ENCODE measurements around the gene AP2A1.

The AP2A1 gene

DNA sequence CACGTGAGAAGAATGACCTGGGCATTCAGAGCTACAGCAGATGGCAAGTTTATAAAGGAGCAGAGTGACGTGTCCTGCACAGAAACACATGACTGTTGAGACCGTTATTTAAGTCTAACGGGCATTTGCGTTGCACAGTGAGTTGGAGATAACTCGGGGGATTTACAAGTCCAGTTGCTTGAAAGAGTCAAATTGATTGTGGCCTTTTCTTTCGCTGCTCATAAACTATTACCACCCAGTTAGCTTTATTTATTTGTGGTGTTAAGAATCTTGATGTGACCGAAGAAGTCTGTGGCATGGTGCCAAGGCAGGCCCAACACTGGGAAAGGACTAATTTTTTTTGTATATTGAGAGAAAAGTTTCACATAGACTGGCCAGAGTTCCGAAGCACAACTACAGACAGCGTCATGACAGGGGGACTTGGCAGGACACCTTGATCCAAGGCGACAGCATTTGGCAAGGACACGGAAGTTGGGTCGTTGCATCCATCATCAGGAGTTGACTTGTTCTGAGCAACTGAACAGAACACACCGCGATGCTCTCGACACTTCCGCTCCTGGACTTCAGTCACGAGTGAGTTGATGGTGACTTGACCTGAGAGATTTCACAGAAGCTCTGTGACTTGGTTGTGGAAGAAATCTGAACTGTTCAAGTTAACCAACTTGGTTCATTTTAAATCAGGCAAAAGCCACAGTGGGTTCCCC, 72.2 kb downstream of the AP2A1 start:
- no peak for DNase-seq (ENCODE audit: low read depth in 2 of 2)

- no peak for DNase-seq (ENCODE audit: low read depth in 2 of 2)
Observed at GRCh38 chr19:49839713-49840112, 72.9 kb downstream of the AP2A1 start.

DNA sequence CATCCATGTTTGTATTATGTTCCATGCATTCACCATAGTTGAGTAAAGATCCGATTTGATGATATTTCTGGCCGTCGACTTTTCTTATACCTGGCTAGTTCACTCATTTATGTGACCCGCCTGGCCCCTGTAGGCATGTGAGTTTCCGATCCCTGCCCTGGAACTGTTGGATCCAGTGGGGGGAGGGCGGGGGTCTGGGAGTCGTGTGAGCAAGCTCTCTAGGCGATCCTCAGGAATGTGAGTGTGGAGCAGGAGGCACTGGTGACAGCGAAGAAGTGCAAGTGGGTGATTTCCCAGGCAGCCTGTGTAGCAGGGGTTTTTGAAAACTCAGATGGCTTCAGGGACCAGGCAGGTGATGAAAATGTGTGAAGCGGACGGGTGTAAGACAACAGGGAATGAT, 73.5 kb downstream of the AP2A1 start:
- no peak for DNase-seq (ENCODE audit: low read depth in 2 of 2)

DNA sequence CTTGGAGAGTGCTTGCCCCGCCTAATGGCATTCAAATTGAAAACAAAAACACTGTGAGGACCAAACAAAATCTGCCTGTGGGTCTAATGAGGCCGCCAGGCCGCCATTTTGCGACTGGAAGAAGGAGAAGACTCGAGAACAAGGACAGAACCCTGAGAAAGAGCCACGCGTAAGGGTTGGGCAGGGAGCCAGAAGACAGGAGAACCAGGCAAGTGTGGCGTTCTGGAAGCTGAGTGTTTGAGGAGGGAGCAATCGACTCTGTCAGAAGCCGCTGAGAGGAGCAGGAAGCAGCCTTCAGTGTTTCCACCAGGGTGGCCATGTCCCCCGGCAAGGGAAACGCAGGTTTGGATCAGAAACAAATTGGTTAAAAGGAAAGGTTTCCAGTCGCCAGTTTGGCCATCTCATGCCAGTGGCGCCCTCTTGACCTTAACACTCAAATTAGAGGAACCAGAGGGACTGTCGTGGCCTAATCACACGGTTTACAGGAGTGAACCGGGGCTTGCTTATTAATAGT, 74.0 kb downstream of the AP2A1 start:
- DNase-seq (ENCODE audit: low read depth in 2 of 2): no peak

- no peak for DNase-seq (ENCODE audit: low read depth in 2 of 2)
Observed at GRCh38 chr19:49843265-49843664, 76.5 kb downstream of the AP2A1 start.

DNA sequence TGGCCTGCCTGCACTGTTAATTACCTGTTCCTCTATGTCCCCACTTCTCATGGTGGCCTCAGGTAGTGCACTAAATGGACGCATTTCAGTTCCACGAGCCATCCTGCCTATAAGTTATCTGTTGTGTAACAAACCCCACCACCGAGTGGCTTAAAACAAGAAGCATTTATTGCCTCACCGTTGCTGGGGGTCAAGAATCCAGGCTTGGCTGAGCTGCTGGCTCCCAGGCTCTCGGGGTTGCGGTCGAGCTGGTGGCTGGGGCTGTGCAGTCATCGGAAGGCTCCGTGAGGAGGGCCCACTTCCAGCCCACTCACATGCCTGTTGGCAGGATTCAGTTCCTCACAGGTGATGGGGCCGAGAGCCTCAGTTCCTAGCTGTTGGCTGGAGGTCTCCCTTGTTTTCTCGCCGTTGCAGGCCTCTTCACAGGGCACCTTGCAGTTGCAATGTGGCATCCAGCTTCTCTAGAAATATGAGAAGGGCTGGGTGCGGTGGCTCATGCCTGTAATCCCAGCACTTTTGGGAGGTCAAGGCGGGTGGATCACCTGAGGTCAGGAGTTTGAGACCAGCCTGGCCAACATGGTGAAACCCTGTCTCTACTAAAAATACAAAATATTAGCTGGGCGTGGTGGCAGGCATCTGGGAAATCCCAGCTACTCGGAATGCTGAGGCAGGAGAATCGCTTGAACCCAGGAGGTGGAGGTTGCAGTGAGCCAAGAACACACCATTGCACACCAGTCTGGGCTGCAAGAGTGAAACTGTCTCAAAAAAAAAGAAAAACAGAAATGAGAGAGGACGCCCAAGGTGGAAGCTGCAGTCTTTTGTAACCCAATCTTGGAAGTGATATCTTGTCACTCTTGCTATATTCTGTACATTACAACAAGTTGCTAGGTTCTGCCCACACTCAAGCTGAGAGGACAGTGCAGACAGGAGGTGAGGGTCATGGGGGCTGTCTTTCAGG, 77.6 kb downstream of the AP2A1 start:
- DNase-seq (ENCODE audit: low read depth in 2 of 2): no peak

DNA sequence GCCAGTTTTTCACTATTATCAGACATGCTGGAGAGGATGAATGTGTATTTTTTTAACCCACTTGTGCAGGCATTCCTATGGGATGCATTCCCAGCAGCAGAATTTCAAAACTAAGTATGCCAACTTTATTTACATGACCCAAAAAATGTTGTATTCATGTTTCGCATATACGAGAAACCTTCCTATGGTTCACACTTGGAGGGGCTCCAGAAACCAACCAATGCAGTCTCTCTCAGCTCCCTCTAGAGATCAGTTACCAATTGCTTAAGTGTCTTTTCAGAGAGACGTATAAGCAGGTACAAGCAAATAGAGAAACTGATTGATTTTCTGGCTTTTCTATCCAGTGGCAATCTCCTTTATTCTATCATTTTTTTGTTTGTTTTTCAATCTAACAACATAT, 78.6 kb downstream of the AP2A1 start:
- DNase-seq (ENCODE audit: low read depth in 2 of 2): no peak

DNA sequence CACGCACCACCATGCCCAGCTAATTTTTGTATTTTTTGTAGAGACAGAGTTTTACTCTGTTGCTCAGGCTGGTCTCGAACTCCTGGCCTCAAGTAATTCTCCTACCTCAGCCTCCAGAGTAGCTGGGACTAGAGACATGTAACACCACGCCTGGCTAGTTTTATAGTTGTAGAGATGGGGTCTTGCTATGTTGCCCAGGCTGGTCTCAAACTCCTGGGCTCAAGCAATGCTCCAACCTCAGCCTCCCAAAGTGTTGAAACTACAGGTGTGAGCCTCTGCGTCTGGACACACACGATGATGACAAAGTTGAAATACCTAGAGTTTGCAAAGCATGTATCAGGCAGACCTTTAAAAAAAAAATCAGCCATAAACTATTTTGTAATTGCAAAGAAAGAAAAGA, 79.6 kb downstream of the AP2A1 start:
- no peak for DNase-seq (ENCODE audit: low read depth in 2 of 2)

DNA sequence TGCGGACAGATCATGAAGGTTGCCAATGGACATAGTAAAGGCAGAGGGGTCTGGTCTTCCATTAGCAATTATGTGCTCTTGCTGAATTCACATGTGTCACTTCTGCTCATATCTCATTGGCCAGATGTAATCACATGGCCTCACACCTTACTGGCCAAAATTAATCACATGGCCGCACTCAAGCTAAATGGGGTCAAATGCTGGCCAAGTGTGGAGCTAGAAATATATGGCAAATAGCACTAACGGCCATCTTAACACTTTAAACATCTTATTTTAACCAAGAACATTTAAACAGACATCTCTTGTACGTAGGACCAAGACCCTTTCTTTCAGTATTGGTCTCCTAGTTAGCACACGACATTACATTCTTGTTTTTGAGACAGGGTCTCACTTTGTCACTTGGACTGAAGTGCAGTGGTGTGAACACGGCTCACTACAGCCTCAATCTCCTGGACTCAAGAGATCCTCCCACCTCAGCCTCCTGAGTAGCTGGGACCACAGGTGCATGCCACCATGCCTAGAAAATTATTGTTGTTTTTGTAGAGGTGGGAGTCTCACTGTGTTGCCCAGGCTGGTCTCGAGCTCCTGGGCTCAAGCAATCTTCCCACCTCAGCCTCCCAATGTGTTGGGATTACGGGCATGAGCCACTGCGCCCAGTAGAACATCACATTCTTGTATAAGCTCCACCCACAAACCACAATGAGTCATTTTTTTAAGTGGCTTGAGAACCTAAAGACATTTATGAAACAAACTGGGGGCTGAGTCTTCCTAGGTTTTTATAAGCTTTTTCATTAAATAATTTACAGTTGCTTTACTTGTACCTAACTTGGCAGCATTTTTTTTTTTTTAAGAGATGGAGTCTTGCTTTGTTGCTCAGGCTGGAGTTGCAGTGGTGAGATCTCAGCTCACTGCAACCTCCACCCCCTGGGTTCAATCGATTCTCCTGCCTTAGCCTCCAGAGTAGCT, 81.2 kb downstream of the AP2A1 start:
- no peak for DNase-seq (ENCODE audit: low read depth in 2 of 2)

DNA sequence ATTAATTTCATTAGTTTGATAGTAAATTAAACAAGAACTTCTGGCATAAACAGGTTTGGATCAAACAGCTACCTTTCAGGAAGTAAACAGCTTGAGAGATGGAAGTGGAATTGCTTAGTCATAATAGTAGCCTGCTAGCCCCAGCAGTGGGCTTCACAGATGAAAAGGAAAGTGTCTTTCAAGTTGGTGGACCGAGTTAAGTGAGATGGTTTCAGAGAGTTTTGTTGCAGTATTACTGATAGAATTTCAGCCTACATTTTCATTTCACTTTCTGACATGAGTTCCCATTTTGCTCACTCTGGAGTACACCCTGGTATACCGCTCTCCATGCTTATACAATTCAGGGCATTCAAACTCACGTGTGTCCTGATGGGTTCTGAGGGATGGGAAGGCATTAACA, 82.1 kb downstream of the AP2A1 start:
- no peak for DNase-seq (ENCODE audit: low read depth in 2 of 2)

- no peak for DNase-seq (ENCODE audit: low read depth in 2 of 2)
Observed at GRCh38 chr19:49849433-49850220, 82.8 kb downstream of the AP2A1 start.

DNA sequence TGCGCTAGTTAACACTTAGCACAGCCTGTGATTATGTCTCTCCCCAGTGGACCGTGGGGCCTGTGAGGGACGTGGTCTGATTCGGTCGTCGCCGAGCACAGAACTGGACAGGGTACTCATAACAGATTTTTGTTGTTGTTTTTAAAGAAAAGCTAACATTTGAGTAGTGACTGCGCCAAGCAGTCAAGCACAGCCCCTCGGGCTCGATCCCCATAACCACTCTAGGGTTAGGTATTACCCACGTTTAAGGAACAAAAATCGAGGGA, 83.4 kb downstream of the AP2A1 start:
- no peak for DNase-seq (ENCODE audit: low read depth in 2 of 2)

DNA sequence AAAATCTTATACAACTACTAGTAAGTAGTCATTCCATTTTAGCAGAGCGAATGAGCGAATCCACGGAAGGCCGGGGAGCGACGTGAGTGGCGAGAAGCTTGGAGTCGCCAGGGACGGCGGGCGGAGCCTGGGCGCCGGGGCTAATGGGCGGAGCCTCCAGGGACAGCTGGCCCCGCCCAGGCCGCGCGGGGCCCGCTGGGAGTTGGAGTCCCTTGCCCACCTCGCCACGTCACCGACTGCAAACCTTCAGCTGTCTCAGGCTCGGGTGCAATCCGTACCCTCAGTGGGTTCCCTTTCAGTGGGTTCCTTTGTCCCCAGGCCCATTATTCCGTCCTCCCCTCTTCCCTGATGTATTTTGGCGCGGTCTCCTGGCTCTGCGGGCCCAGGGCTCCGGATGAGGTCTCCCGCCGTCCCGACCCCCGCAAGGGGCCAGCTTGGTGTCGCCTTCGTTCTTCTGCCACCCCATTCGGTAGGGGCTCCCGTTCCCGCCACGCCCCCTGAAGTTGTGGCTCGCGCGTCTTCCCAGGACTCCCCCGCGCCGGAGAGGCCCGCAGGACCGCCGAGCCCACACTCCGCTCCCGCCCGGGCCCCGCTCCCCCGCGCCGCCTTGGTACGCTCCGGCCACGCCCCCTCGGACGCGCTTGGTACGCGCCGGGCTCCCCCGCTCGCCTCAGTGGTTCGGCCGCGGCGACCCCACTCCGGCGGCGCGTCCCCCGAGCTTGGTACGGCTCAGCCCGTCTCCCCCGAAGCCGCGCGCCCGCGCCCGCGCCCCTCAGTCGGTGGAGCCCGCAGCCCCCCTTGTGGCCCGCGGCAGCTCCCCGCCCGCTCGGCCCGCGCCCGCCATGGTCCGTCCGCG, 83.9 kb downstream of the AP2A1 start, which contains the start of gene PTOV1:
Gene PTOV1, plus strand, starts transcription at position 673 of the 856 bp plus-strand sequence.
- DNase-seq (ENCODE audit: low read depth in 2 of 2): peak; percentile 80 to 88

GRCh38 chr19:49851456-49852259, 84.9 kb downstream of the AP2A1 start:
- peak in 1 of 2 donors; percentile 41 for DNase-seq (ENCODE audit: low read depth in 2 of 2)

GRCh38 chr19:49852631-49853126, 85.9 kb downstream of the AP2A1 start:
- DNase-seq (ENCODE audit: low read depth in 2 of 2): no peak

- DNase-seq (ENCODE audit: low read depth in 2 of 2): no peak
Observed at GRCh38 chr19:49853852-49854377, 87.1 kb downstream of the AP2A1 start.

GRCh38 chr19:49854378-49855263, 87.8 kb downstream of the AP2A1 start:
- no peak for DNase-seq (ENCODE audit: low read depth in 2 of 2)

DNA sequence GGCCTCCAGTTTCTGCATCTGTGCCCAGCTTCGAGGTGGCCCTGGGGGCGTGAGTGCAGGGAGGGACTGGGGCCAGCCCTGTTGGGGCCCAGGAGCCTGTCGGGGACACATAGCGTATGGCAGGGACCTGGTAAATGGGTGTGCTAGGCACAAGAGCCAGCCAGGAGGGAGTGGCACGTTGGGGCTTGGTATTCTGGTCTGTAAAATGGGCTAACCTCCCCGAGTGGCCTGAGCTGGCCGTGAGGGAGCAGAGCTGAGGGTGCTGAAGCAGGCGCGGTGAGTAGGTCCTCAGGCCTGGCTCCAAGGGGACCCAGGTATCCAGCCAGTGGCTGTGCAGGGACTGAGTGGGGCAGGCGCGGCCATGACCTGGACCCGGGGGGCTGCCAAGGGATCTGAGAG, 88.5 kb downstream of the AP2A1 start:
- no peak for DNase-seq (ENCODE audit: low read depth in 2 of 2)

Measured in stimulated activated CD4-positive, alpha-beta T cell treated with anti-CD3 and anti-CD28 coated beads, Interleukin-1b, Interleukin-23, amount 100 ng/mL, for 4 hours (primary cell).